Adrenal gland (tissue), 19 donors: ENCODE measurements around the gene GPR78. TPM values are rescaled to one million over a fixed set of nuclear protein-coding genes. Genes with fewer than 3 reads are reported as not detected.
A peak's percentile ranks its signal among the peaks of the same experiment; 100 is the strongest.

Experiments used
- DNase-seq, 7 donors: peaks; one replicate each; pipeline ENCODE4 v3.0.0-alpha.2; 2019 to 2020
- H3K27ac ChIP-seq, 5 donors: fragments of 200-600 bp; sonication (generic) in 4 of 5; 1 replicate in 3 of 5; 2 replicates in 2 of 5; pipeline versions ENCODE4 v1.5.1 to v1.8.0; 2016 to 2020; ENCODE audit warnings: mild to moderate bottlenecking in 1 of 5
- H3K27me3 ChIP-seq: fragments of 200-600 bp; 2 replicates; pipeline ENCODE4 v1.8.0; 2021
- H3K36me3 ChIP-seq, 2 donors: fragments of 200-600 bp; replicated peaks in 1 of 2; 1 replicate in 1 of 2; 2 replicates in 1 of 2; pipeline versions ENCODE4 v1.5.1 to v1.8.0; 2018 to 2022
- H3K4me1 ChIP-seq, 2 donors: fragments of 200-600 bp; replicated peaks in 1 of 2; 1 replicate in 1 of 2; 2 replicates in 1 of 2; pipeline versions ENCODE4 v1.5.1 to v1.8.0; 2018 to 2021
- H3K4me3 ChIP-seq, 4 donors: fragments of 200-600 bp; sonication (generic) in 3 of 4; one replicate each; pipeline ENCODE4 v1.5.1; 2016 to 2018
- H3K9me3 ChIP-seq, 3 donors: fragments of 200-600 bp; sonication (generic) in 1 of 3; replicated peaks in 1 of 3; 1 replicate in 2 of 3; 2 replicates in 1 of 3; pipeline versions ENCODE4 v1.5.1 to v1.8.0; 2016 to 2021
- CTCF ChIP-seq, 6 experiments: fragments of 450-650 bp in 4 of 6; fragments of 200-600 bp in 2 of 6; sonication (generic) in 1 of 6; IDR thresholded peaks; 1 replicate in 5 of 6; 2 replicates in 1 of 6; pipeline versions ENCODE4 v1.5.1 to v1.8.0; 2016 to 2021; ENCODE audit warnings: antibody characterized with exemption in 6 of 6, mild to moderate bottlenecking in 2 of 6, moderate library complexity in 1 of 6
- POLR2A ChIP-seq, 2 donors: fragments of 450-650 bp; IDR thresholded peaks; one replicate each; pipeline ENCODE4 v1.6.1; 2017; ENCODE audit warnings: antibody characterized with exemption in 2 of 2, mild to moderate bottlenecking in 2 of 2, moderate library complexity in 1 of 2
- WGBS, 4 donors: extraction: QIAGEN DNeasy Blood & Tissue Kit in 2 of 4; methylation state at CpG; one replicate each; pipeline versions ENCODE4 v1.1.5 to v1.1.7; 2013 to 2017; 5-methylcytosine and 5-hydroxymethylcytosine counted together
- intact Hi-C, 2 donors: fragments of 100-400 bp; cut with DNase I; formaldehyde crosslinking; loops; one replicate each; pipeline versions ENCODE4 v1.14.1 to v1.15.0; 2022 to 2023
- long read RNA-seq, 10 donors: library from polyadenylated mRNA in 3 of 10; unstranded in 2 of 10; stranded (forward) in 1 of 10; transcript quantifications; one replicate each; pipeline ENCODE4 v2.0.0 and lab custom pipeline, GENCODE V29; 2021 to 2026
- polyA plus RNA-seq, 3 donors: library from polyadenylated mRNA; stranded (reverse); fragments of 200-250 nt in 2 of 3; fragments of 350-450 nt in 1 of 3; fragmentation: Illumina TruSeq in 1 of 3; extraction: RNeasy Lipid Tissue Mini Kit (QIAGEN cat#74804) in 1 of 3; gene quantifications; one replicate each; pipeline ENCODE4 v1.2.3, GENCODE V29; 2013 to 2014
- total RNA-seq, 9 donors: library from RNA; depleted of rRNA in 4 of 9; stranded (reverse); fragments of >200 nt in 4 of 9; fragments of 120-200 nt in 1 of 9; fragmentation: NEBNext Ultra II Directional in 1 of 9; extraction: Animal tissue kit (Norgen Biotek cat#: 25700) in 1 of 9; gene quantifications; one replicate each; pipeline versions ENCODE4 v1.1.0 to v1.2.4, GENCODE V29; 2013 to 2023
- donor health status: healthy with polysubstance abuse.
- donor health status: Bipolar disorder and iron deficiency.
- donor health status: DM: yes; HTN: yes; CAD: no.
- donor health status: DM: no; HTN: no; CAD: no.
- donor health status: DM: no; HTN: no; CAD: no.
- donor health status: DM: yes; HTN: yes; CAD: no.

The GPR78 gene
- under 1 TPM in 2 of 9 donors, not detected in 7; 0.06 to 0.08 TPM for total RNA-seq
- under 1 TPM in 2 of 3 donors, not detected in 1; 0.03 to 0.08 TPM for polyA plus RNA-seq
- long read RNA-seq, donor 1, result 0 reads
- long read RNA-seq, donor 2, result 0 reads
- long read RNA-seq, donor 3, result 0 reads
- long read RNA-seq, donor 4, result 0 reads
- long read RNA-seq, donor 5, result 0 reads
- long read RNA-seq, donor 6, result 0 reads
- long read RNA-seq, donor 7, result 0 reads
- long read RNA-seq, donor 8, result 0 reads
- long read RNA-seq, donor 9, result 0 reads
- long read RNA-seq, donor 10, result 0 reads

DNA sequence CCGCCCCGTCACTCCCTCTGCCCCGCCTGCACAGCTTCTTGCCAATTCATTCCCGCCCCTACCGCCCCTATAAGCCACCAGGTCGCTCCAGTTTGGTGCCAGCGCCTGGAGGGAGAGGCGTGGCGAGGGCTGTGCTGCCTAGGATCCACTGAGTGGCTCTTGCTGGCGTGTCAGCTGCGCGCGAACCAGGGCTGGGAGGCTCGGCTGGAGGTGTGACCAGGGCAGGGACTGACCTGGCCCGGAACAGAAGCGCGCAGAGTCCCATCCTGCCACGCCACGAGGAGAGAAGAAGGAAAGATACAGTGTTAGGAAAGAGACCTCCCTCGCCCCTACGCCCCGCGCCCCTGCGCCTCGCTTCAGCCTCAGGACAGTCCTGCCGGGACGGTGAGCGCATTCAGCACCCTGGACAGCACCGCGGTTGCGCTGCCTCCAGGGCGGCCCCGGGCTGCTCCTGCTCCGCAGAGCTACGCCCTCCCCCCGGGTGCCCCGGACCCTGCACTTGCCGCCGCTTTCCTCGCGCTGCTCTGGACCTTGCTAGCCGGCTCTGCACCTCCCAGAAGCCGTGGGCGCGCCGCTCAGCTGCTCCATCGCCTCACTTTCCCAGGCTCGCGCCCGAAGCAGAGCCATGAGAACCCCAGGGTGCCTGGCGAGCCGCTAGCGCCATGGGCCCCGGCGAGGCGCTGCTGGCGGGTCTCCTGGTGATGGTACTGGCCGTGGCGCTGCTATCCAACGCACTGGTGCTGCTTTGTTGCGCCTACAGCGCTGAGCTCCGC, at the start of gene GPR78:
TSS of gene GPR78 (plus strand) at position 72 of the 773 bp plus-strand sequence. CDS start at position 663, 591 bp downstream.
- no peak within 1 kb of the TSS for H3K4me3 ChIP-seq
- H3K27ac ChIP-seq, result no peak within 1 kb of the TSS
- H3K9me3 ChIP-seq, result no peaks in the 10 kb centered on the region
- intact Hi-C loops, result no loop called here
- peaks cover 17% of the 10 kb centered on the region for H3K27me3 ChIP-seq
- DNase-seq, result peak in 6 of 7 donors; percentile 23 to 61 (median 51)
- no peaks in the 10 kb centered on the region for H3K4me1 ChIP-seq
- 4 to 7% (median 5%) methylated on average over 16 to 63 of the region's 63 CpGs for WGBS, 4 donors
- TF ChIP-seq POLR2A (IDR thresholded peaks at IDR 0.05) (no peak), CTCF (IDR thresholded peaks at IDR 0.05) (no peak)
- no peaks in the 10 kb centered on the region for H3K36me3 ChIP-seq

GRCh38 chr4:8532245-8532781, 47.9 kb upstream of the GPR78 start:
- H3K27ac ChIP-seq, result no peak overlapping the region
- no peaks in the 10 kb centered on the region for H3K9me3 ChIP-seq
- no peak for DNase-seq
- no peaks in the 10 kb centered on the region for H3K27me3 ChIP-seq
- no peak overlapping the region for H3K4me3 ChIP-seq
- no peak for TF ChIP-seq CTCF (IDR thresholded peaks at IDR 0.05)
- no peak for TF ChIP-seq POLR2A (IDR thresholded peaks at IDR 0.05)
- 64 to 74% (median 70%) methylated on average over 5 of the region's 5 CpGs for WGBS, 4 donors
- intact Hi-C loops, result no loop called here
- peaks cover 1 to 7% of the 10 kb centered on the region in 2 donors for H3K4me1 ChIP-seq
- no peaks in the 10 kb centered on the region for H3K36me3 ChIP-seq

GRCh38 chr4:8533274-8533865, 46.8 kb upstream of the GPR78 start:
- DNase-seq, result no peak
- Histone ChIP-seq H3K36me3 (no peaks in the 10 kb centered on the region), H3K4me3 (no peak overlapping the region), H3K27ac (no peak overlapping the region), H3K9me3 (no peaks in the 10 kb centered on the region), H3K27me3 (no peaks in the 10 kb centered on the region), H3K4me1 (peaks cover 5 to 8% of the 10 kb centered on the region in 2 donors)
- TF ChIP-seq CTCF (IDR thresholded peaks at IDR 0.05) (no peak), POLR2A (IDR thresholded peaks at IDR 0.05) (no peak)
- 83 to 94% (median 90%) methylated on average over 2 of the region's 2 CpGs for WGBS, 4 donors
- intact Hi-C loops, result no loop called here

GRCh38 chr4:8534129-8534528, 46.1 kb upstream of the GPR78 start:
- no peaks in the 10 kb centered on the region for H3K36me3 ChIP-seq
- H3K4me1 ChIP-seq, result peaks cover 5 to 8% of the 10 kb centered on the region in 2 donors
- DNase-seq, result no peak
- WGBS, 4 donors, result 42 to 71% (median 58%) methylated on average over 4 of the region's 4 CpGs
- H3K4me3 ChIP-seq, result no peak overlapping the region
- H3K9me3 ChIP-seq, result no peaks in the 10 kb centered on the region
- no peaks in the 10 kb centered on the region for H3K27me3 ChIP-seq
- peak overlapping the region in 1 of 5 donors; percentile 49 for H3K27ac ChIP-seq
- intact Hi-C loops, result no loop called here
- TF ChIP-seq CTCF (IDR thresholded peaks at IDR 0.05) (no peak), POLR2A (IDR thresholded peaks at IDR 0.05) (no peak)
